Ishikawa (cell line): ENCODE results near the gene CD164.

ENCODE experiments used
- CREB1 ChIP-seq: IDR thresholded peaks from 2 replicates; pipeline ENCODE4 v1.6.1; 2012; ENCODE audit warnings: low read depth
- EGR1 ChIP-seq: IDR thresholded peaks from 2 replicates; pipeline ENCODE4 v1.6.1; 2012
- EP300 ChIP-seq: IDR thresholded peaks from 2 replicates; pipeline ENCODE4 v1.6.1; 2012; ENCODE audit warnings: borderline replicate concordance
- FOXM1 ChIP-seq: IDR thresholded peaks from 2 replicates; pipeline ENCODE4 v1.6.1; 2012; ENCODE audit warnings: low read depth, borderline replicate concordance
- MAX ChIP-seq: IDR thresholded peaks from 2 replicates; pipeline ENCODE4 v1.6.1; 2012
- NFIC ChIP-seq: IDR thresholded peaks from 2 replicates; pipeline ENCODE4 v1.6.1; 2012
- REST ChIP-seq: IDR thresholded peaks from 2 replicates; pipeline ENCODE4 v1.6.1; 2012; ENCODE audit warnings: low read depth, mild to moderate bottlenecking
- TAF1 ChIP-seq: IDR thresholded peaks from 2 replicates; pipeline ENCODE4 v1.6.1; 2012; ENCODE audit warnings: low read depth, mild to moderate bottlenecking
- TEAD4 ChIP-seq: IDR thresholded peaks from 2 replicates; pipeline ENCODE4 v1.6.1; 2012

GRCh38 chr6:109373762-109374161 is 8.5 kb downstream of the CD164 start:
- no peak for TF ChIP-seq REST
- no peak for TF ChIP-seq CREB1
- TF ChIP-seq TEAD4, result no peak
- no peak for TF ChIP-seq EGR1
- no peak for TF ChIP-seq TAF1
- TF ChIP-seq NFIC, result no peak
- no peak for TF ChIP-seq MAX
- no peak for TF ChIP-seq EP300
- TF ChIP-seq FOXM1, result no peak
